ENCODE measurements around the gene MLLT3.

GRCh38 chr9:20496328-20496727 lies 126.0 kb downstream of the MLLT3 start:
- TF ChIP-seq CTCF (IDR thresholded peaks at IDR 0.05) (no peak), POLR2A (IDR thresholded peaks at IDR 0.05) (no peak)

Measured in Peyer's patch (tissue), 4 donors.